ENCODE results near the gene HMGB4. TPM values are rescaled to one million over a fixed set of nuclear protein-coding genes. Genes with fewer than 3 reads are reported as not detected.

Gene HMGB4, protein sequence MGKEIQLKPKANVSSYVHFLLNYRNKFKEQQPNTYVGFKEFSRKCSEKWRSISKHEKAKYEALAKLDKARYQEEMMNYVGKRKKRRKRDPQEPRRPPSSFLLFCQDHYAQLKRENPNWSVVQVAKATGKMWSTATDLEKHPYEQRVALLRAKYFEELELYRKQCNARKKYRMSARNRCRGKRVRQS
- not detected in 2 replicates for total RNA-seq

DNA sequence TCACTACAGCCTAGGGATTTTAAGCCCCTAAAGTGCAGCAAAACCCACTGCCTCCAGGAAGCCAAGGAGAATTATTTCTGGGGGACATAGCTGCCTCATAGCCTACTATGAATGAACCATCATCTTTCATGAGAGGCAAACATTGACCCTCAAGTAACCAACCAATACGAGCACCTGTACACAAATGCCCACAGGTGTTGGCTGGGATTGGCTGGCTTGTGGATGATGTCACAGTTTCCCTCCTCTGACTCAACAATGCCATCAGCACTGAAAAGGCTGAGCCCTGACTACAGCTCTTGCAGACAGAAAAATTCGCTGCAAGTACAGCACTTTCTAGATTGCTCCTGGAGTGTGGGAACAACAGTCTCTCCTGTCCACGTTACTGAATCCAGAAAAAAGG is at the start of gene HMGB4:
HMGB4 (plus strand) TSS at position 301 of the 400 bp plus-strand sequence. CDS start 113 bp downstream, outside the sequence.
- DNase-seq (ENCODE audit: low read depth) = no peak

DNA sequence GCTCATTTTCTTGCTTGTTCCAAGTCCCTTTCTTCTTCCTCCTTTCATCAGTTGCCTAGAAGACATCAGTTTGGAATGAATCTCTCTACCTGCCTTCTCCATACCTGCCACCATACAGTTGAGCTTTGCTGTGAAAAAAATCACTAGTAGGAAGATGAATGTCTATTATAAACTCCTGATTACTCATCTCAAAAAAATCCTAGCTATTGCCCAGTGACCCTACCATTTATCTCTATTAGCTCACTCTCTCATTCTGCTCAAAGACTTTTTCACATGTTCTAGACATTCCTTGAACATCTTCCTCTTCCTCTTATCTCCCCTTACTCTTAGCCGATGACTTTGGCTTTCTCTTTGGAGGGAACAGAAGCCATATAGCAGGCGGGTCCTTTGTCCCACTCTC is 49.7 kb upstream of the HMGB4 start:
- DNase-seq (ENCODE audit: low read depth) = peak; percentile 9

DNA sequence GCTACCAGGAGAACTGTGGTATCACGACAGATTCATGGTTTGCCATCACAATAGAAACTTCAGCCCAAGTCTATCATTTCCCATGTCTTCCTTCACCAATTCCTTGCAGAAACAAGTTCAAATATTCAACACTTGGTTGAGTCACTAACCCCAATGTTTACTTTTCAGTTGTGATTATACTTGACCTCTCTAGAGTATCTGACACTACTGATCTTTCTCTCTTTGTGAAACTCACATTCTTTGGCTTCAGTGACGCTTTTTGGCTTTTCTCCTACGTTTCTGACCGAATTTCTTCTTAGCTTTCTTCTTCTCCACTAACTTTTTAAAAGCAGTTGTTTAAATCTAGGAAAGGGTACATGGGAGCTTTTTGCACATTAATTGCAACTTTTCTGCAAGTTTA is 48.8 kb upstream of the HMGB4 start:
- peak; percentile 52 for DNase-seq (ENCODE audit: low read depth)

DNA sequence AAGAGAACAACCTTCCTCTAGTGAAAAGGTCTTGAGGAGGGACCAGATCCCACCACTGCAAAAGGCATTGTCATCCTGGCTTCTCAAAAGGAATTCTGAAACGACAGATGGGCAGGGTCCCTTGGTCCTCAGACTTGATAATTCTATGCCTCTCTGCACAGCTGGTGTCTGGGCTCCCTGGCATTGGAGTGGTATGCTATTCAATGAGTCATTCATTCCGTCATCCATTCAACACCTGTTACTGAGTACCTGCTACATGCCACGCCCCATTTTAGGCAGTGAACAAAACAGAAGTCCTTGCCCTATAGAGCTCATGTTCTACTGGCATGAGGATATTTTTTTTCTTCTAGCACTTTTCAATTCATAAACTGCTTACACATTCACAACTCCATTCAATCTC is 45.8 kb upstream of the HMGB4 start:
- DNase-seq (ENCODE audit: low read depth) = no peak

DNA sequence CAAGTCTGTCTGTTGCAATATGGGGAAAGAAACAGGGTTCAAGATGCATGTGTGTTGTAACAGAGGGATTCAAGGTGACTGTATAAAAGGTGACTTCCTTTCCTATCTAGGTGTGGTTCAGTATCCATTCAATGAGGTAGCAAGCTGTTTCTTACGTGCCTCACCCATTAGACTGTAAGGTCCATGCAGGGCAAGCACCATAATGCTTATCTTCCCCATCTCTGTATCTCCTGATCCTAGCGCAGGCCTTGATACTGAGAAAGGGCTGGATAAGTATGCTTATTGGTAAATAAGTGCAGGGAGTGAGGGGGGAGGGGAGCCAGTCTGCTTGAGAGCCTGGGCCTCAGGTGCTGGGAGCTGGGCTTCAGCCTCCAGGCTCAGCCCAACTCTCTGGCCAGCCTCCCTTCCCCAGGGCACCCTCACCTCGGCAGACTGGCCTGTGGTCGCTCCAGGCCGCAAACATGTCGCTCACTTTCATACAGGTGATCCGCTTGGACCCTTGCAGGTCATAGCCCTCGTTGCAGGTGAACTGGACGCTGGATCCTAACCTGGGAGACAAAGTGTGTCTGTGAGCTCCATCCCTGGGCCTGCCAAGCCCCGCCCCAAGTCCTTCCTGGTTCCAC is 44.5 kb upstream of the HMGB4 start:
- DNase-seq (ENCODE audit: low read depth) = no peak

DNA sequence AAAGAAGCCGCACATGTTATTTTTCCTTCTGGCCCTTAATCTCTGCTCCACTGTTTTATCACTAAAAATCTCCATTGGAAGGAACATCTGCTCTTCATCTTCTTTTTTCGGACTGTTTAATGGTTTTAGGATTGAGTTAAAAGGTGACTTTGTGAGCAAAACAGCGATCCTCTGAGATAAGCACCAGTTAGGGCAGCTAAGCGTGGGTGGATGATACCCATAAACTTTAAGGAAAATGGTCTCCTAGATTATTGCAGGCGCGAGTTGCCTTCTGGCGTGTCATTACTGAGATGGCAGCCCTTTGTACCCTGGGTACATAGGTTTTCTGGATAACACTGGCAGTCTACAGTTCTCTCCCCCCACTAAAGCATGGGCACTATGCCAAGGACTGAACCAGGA is 44.0 kb upstream of the HMGB4 start:
- DNase-seq (ENCODE audit: low read depth) = no peak

DNA sequence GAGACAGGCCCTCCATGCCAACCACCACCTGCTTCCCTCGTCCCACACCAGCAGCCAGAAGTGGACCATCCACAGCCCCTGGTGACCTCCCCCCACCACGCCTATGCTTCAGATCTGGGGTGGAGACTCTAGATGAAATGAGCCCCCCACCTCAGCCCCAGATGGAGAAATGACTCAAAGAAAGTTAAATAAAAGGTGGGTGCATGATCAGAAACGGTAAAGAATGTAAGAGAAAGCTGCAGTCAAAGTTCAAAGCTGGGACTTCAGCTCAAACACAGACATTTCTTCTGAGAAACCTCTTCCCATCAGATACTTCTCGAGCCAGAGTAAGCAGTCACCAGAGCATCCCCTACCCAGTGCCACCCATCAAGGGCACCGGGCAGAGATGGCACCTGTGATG is 43.1 kb upstream of the HMGB4 start:
- DNase-seq (ENCODE audit: low read depth) = no peak

DNA sequence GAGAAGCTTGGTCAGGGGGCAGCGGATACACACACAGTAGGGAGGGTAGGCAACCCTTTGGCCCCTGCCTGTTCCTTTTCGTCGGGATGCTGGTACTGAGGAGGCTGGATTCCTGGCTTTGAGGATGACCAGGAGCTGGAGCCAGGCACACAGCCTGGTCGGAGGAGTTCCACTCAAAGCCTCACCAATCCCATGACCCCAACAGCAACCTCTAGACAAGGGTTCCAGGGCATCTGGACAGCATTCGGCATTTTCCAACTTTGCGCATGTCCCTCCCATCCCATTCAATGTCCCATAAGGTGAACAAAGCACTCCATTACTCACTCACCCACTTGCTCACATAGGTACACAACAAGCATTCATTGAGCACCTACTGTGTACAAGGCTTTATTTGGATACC is 42.6 kb upstream of the HMGB4 start:
- DNase-seq (ENCODE audit: low read depth) = no peak

DNA sequence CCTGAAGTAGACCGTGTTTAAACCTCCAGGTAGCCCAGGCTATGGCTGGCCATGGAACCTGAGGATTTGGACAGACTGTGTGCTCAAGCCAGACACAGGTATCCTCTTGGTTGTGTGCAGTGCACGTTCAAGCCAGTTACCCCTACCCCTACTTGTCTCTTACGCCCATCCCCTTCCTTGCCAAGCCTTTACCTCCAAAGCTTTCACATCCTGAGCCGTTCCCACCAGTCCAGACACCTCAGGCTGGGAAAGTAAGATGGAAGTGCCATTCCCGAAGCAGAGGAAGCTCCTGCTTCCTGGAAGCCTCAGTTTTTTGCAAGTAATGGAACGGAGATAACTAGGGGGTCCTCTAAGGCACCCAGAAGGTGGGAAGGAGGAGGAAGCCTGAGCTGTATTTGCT is 41.5 kb upstream of the HMGB4 start:
- DNase-seq (ENCODE audit: low read depth) = no peak

DNA sequence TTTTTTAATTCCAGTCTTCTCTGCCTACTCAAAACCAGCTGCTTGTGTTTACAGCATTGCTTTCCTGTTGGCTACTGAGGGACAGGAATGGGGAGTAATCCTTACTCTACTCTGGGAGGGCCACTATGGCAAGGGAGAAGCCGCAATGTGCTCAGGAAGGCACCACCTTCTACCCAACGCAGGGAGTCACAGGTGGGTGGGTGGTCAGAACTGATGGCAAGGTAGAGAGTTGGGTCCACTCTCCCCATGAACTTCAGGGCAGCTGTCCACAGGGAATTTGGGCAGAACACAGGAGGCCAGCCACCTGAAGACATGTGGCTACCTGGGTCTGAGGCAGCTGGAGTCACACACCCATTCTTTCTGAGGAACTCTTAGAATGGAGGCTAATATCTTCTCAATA is 40.5 kb upstream of the HMGB4 start:
- no peak for DNase-seq (ENCODE audit: low read depth)

DNA sequence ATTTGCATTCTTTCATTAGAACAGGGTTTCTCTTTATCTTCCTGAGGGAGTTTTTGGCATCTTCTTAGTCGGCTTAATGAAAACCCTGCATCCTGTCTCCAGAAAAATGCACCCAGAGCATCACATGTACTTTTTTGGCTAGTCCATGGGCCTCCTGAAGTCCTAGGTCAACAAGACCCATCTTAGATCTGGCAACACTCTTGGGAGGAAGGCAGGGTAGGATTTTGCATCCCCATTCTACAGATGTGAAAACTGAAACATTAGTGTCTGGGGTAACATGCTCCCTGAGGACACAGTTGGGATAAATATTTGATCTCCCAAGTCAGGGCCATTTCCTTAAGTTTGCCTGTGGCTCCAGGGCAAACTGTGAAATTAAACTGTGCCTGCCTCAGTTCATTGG is 40.0 kb upstream of the HMGB4 start:
- DNase-seq (ENCODE audit: low read depth) = no peak

DNA sequence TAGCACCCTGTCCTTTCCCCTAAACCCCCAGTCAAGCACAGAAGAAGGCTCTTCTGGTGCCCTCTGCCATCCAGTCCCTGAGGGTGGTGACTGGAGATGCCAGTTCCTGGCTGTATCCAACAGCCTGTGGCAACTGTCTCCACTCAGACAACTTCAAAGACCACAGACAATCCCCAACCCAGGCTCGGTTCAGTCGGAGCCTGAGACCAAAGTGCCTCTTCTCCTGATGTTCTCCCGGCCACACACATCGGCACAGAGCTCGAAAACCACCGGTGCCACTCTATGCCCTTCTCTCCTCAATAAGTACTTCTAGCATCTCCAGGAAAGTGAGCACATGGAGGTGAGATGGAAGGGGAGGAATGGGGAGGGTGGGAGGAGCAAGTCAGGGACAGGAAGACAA is 39.6 kb upstream of the HMGB4 start:
- DNase-seq (ENCODE audit: low read depth) = no peak

DNA sequence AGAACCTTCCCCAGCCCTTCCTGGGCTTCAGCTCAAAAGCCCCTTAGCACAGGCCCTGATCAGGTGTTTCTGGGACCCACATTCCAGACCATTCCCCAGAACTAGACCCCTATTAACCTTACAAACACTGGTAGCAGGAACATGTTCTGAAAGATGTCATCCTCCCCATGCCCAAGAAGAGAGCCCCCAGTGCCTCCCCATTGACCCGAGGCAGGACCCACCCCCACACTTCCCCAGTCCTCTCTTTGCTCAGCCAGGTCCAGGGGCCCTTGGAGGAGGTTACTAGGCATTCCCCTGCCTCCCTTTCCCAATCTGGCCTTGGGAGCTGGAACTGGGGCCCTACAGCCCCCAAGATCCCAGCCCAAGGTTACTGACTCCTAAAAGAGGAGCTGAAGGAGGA is 38.9 kb upstream of the HMGB4 start:
- DNase-seq (ENCODE audit: low read depth) = no peak

DNA sequence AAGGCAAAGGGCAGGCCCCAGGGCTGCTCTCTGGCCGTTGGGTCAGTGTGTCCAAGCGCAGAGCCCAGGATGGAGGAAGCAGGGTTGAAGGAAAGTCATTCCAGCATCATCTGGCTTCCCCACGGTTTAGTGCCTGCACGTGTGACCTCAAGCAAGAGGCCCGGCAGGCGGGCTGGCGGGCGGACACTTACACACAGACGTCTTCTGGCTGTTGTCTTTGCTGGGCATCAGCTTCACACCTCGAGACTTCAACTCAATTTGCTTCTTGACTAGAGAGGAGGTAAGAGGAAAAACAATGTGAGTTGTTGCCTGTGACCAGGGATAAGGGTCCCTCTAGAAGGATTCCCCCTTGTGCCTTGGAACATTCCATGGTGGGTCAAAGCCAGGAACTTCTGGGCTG is 38.4 kb upstream of the HMGB4 start:
- DNase-seq (ENCODE audit: low read depth) = no peak

DNA sequence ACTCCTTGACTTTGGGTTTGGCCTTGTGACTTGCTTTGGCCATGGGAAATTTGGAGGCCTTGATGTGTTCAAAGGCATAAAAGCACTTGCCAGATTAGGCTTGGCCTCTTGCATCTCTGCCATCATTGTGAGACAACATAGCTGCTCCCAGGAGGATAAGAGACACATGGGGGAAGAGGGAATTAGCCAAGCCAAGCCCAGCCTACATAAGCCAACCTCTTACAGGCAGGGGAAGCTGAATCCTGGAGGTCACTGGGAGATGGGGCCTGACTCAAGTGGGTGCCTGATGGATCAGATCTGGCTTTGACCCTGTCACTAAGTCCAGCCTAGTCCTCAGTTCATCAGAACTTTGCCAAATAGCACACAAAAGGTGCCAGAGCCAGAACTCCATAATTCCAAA is 37.6 kb upstream of the HMGB4 start:
- DNase-seq (ENCODE audit: low read depth) = no peak

DNA sequence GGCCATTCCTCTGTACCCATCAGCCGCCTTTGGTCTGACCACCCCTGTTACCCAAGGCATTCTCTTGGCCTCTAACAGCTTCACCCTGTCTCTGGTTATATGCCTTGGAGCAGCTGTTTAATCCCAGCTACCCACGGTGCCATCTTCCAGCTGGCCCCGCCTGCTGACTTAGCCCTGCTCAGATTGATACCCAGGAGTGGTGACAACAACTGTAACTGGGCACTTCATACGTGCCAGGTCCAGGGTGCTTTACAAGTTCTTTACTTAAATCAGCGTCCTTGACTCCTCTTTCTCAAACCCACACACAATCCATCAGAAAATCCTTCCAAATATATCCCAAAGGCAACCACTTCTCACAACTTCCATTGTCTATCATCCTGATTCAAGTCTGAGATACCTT is 37.2 kb upstream of the HMGB4 start:
- DNase-seq (ENCODE audit: low read depth) = no peak

DNA sequence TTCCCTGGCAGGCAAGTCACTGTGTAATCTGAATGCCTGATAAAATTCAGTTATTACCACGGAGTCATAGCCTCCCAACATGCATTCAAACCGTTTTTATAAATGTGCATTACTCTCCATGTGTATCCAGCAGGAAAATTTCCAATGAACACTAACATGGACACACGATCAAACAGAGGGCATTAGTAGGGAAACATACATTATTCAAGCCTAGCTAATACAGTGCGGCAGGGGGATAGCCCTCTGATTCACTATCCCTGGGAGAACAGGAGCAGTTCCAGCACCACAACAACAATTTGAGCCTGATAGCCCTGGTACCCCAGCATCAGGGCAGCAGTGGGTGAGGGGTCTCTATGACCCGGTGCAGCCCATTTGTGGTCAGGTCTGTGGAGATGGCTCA is 35.8 kb upstream of the HMGB4 start:
- DNase-seq (ENCODE audit: low read depth) = no peak

DNA sequence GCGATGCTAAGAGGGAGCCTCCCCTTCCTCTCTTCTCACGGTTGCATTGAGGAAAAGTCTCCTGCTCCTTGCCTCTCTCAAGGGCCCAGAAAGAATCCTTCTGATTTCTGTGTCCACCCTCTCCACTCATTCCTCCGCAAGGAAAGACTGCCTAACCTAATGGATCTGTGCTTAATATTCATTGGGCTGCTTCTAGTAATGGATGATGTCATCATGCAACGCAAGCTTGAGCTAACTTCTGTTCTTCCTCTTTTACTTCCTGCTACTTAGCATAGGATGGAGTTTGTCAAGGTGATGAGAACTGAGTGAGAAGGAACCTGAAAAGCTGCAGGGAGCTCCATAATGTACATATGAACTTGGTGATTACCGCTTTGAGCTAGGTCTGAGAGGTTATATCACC is 35.2 kb upstream of the HMGB4 start:
- DNase-seq (ENCODE audit: low read depth) = no peak

DNA sequence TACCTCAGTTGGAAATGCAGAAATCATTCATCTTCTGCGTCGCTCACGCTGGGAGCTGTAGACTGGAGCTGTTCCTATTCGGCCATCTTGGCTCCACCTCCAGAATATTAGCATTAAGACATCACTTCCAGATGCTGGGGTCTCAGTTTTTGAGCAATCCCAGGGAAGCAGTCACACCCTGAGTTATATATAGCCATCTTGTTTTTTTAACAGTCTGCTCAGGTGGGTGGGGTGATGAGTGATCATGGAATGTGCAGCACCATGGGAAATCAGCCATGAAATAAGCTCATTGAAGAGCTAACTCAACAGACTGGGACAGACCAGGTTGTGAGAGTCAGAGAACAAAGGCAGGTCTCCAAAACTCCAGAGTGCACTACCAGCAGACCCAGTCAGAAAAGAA is 27.0 kb upstream of the HMGB4 start:
- peak; percentile 36 for DNase-seq (ENCODE audit: low read depth)

DNA sequence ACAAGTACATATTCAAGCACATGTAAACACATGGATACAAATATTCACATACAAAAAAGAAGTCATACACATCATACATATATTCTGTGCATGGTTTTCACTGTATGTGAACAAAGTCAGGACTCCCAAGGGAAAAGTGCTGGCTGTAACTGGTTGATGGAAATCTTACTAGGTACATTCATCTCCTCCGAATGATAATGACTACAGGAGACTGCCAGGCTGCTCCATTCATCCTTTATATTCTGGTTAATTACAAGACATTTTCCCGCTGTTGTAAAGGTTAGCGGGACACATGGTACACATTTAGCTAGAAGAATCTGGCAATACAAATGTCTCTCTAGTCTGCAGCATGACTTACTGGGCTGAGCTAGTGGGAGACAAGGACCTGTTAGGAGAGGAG is 26.2 kb upstream of the HMGB4 start:
- no peak for DNase-seq (ENCODE audit: low read depth)

DNA sequence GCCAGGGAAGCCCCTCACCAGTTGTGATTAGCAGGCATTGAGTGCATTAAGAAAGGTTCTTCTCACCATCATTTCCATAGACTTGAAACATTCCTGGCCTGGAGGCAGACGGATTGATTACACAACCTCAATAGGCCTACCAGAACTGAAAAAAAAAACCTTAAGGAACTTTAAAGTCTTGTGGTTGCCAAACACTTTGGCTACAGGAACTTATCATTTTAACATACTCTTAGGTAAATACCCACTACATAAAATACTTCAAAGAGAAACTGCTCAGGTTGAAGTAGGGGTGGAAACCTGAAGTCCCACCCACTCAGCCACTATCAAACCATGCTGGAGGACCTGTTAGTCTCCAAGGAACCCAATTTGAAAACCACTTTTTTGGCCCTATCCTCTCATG is 22.4 kb upstream of the HMGB4 start:
- DNase-seq (ENCODE audit: low read depth) = peak; percentile 56

DNA sequence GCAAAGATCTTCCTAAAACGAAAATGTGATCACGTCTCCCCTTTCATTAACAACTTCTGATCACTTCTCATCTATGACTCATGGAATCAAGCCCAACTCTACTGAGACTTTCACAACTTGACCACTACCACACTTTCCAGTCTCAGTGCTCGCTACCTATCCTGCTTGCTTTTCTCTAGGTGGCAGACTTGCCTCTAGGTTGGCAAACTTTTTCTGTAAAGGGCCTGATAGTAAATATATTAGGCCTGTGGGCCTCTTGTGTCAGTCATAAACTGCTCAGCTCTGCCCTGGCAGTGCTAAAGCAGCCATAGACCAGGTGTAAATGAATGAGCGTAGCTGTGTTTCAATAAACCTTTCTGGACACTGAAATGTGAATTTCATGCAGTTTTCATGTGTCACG is 21.5 kb upstream of the HMGB4 start:
- DNase-seq (ENCODE audit: low read depth) = no peak

DNA sequence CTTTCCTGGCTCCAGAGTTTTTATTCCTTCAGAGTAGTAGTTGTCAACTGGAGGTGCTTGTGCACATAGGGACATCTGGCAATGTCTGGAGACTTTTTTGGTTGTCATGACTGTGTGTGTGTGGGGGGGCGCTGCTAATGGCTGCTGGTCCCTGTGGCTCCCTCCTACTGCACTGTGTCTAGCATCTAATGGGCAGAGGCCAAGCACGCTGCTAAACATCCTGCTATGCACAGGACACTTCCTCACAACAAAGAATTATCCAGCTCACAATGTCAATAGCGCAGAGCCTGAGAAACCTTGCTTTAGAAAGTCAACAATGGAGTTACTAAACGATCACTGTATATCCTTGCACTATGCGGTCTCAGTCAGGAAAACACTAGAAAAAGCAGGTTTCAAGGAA is 19.7 kb upstream of the HMGB4 start:
- DNase-seq (ENCODE audit: low read depth) = no peak

DNA sequence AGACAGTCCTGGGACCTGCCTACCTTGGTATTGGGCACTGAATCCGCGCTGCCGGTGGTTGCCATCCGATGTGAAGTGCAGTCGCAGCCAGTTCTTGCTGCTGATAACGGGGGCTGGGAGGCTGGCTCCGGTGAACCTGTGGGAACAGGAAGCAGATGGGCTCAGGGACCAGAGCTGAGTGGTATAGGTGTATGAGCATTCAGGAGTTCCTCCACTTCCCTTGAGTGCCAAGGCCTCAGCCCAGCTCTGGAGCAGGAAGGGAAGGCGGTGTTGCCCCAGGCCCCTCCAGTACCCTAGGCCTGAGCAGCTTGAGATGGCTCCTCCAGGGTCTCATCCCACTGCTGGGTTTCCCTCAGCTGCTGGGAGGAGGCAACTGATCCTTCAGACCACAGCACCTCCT is 17.0 kb upstream of the HMGB4 start:
- DNase-seq (ENCODE audit: low read depth) = no peak
